ENCODE measurements around the gene MAML2.

The MAML2 gene

GRCh38 chr11:95994329-95994728, 348.7 kb downstream of the MAML2 start:
- no peak for DNase-seq

- no peak for DNase-seq
Measured at GRCh38 chr11:95993438-95994298, 349.3 kb downstream of the MAML2 start.

GRCh38 chr11:95991545-95991944, 351.4 kb downstream of the MAML2 start:
- no peak for DNase-seq

GRCh38 chr11:95991101-95991500, 351.9 kb downstream of the MAML2 start:
- DNase-seq, result no peak

GRCh38 chr11:95989780-95990179, 353.2 kb downstream of the MAML2 start:
- DNase-seq, result no peak

GRCh38 chr11:95989076-95989605, 353.9 kb downstream of the MAML2 start:
- no peak for DNase-seq

GRCh38 chr11:95985174-95985808, 357.7 kb downstream of the MAML2 start:
- DNase-seq, result no peak

- no peak for DNase-seq
Measured at GRCh38 chr11:95984072-95984471, 358.9 kb downstream of the MAML2 start.

- DNase-seq, result no peak
Measured at GRCh38 chr11:95977534-95978174, 365.3 kb downstream of the MAML2 start.

- DNase-seq, result no peak
Measured at GRCh38 chr11:95976550-95976949, 366.4 kb downstream of the MAML2 start.

GRCh38 chr11:95975343-95975742, 367.7 kb downstream of the MAML2 start:
- DNase-seq, result no peak

GRCh38 chr11:95972060-95972459, 370.9 kb downstream of the MAML2 start:
- no peak for DNase-seq

GRCh38 chr11:95968585-95968984, 374.4 kb downstream of the MAML2 start:
- DNase-seq, result no peak

GRCh38 chr11:95964281-95964680, 378.7 kb downstream of the MAML2 start:
- DNase-seq, result no peak

- no peak for DNase-seq
Measured at GRCh38 chr11:95961758-95962157, 381.2 kb downstream of the MAML2 start.

- DNase-seq, result no peak
Measured at GRCh38 chr11:95950905-95951304, 392.1 kb downstream of the MAML2 start.

- DNase-seq, result no peak
Measured at GRCh38 chr11:95948637-95949036, 394.4 kb downstream of the MAML2 start.

- DNase-seq, result no peak
Measured at GRCh38 chr11:95944623-95945022, 398.4 kb downstream of the MAML2 start.

- DNase-seq, result no peak
Measured at GRCh38 chr11:95943546-95943945, 399.4 kb downstream of the MAML2 start.

GRCh38 chr11:95939091-95939490, 403.9 kb downstream of the MAML2 start:
- no peak for DNase-seq

GRCh38 chr11:95937358-95937757, 405.6 kb downstream of the MAML2 start:
- DNase-seq, result no peak

- no peak for DNase-seq
Measured at GRCh38 chr11:95933594-95933993, 409.4 kb downstream of the MAML2 start.

- no peak for DNase-seq
Measured at GRCh38 chr11:95931916-95932315, 411.1 kb downstream of the MAML2 start.

GRCh38 chr11:95930948-95931347, 412.0 kb downstream of the MAML2 start:
- no peak for DNase-seq
